Activated B cell treated with CpG ODN at 0.5 μM for 24 hours (primary cell): ENCODE results near the gene CSMD2. TPM values are rescaled to one million over a fixed set of nuclear protein-coding genes. Genes with fewer than 3 reads are reported as not detected.

Experiments
- ATAC-seq: fragments of 200-7000 bp; cut with Tn5 transposase; one replicate; pipeline ENCODE4 v1.10.0; 2021; ENCODE audit warnings: low read depth, mild to moderate bottlenecking, moderate library complexity
- CTCF ChIA-PET: fragments of 350-600 bp; sonication (Branson Sonifier 250); formaldehyde crosslinking; loops from one replicate; lab custom pipeline; 2021; ENCODE audit warnings: antibody characterized with exemption; lab: Charles Lee
- POLR2A ChIA-PET: fragments of 350-600 bp; sonication (Branson Sonifier 250); formaldehyde crosslinking; loops from one replicate; lab custom pipeline; 2021; ENCODE audit warnings: antibody characterized with exemption; lab: Charles Lee
- DNase-seq: peaks from one replicate; pipeline ENCODE4 v3.0.0; 2022
- H3K27ac Mint-ChIP-seq: one replicate; pipeline ENCODE4 v1.8.0; 2020; ENCODE audit warnings: mixed read lengths
- H3K27me3 Mint-ChIP-seq: one replicate; pipeline ENCODE4 v1.8.0; 2021; ENCODE audit warnings: mixed read lengths
- H3K36me3 Mint-ChIP-seq: one replicate; pipeline ENCODE4 v1.8.0; 2021; ENCODE audit warnings: low read depth, mixed read lengths
- H3K4me1 Mint-ChIP-seq: one replicate; pipeline ENCODE4 v1.8.0; 2021; ENCODE audit warnings: mixed read lengths
- H3K4me3 Mint-ChIP-seq: one replicate; pipeline ENCODE4 v1.8.0; 2020; ENCODE audit warnings: mild to moderate bottlenecking, mixed read lengths
- H3K9me3 Mint-ChIP-seq: one replicate; pipeline ENCODE4 v1.8.0; 2020; ENCODE audit warnings: mixed read lengths
- intact Hi-C: fragments of 100-400 bp; cut with micrococcal nuclease; formaldehyde crosslinking; loops from one replicate; pipeline ENCODE4 v1.15.1; 2024
- total RNA-seq: library from RNA; stranded (reverse); gene quantifications from 2 replicates; pipeline ENCODE4 v1.2.3, GENCODE V29; 2022
- TF ChIP-seq, protein P1 (sequence below): fragments of 200-600 bp; IDR thresholded peaks from one replicate; pipeline ENCODE4 v1.8.0; 2022; ENCODE audit warnings: antibody characterized with exemption, mild to moderate bottlenecking

Gene CSMD2
- total RNA-seq, 1 donor from 2014 or later = not detected

DNA sequence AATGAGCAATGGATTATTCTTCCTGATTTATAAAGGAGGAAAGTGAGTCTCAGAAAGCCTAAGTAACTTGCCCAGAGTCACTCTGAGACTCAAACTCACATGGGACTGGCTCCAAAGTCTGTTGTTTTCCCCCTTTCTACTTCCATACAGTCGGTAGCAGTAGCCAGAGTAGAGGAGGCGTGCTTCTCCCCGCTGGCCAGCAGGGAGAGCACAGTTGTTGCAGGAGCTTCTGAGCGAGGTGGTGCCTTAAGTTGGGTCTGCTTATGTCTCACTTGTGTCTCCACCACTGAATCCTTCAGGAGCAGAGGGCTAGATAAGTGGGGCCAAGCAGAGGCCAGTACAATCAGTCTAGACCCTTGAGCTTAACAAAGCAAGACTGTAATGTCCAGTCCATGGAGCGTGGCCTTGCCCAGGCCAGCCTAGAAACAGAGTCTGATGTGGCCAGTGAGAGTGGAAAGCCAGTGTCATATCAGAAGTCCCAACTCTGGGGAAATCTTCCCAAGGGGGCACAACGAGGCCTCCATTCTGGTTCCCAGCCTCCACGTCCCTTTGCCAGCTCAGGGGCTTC, 510.7 kb downstream of the CSMD2 start:
- POLR2A ChIA-PET = no interaction called here
- no peak for DNase-seq
- no peaks in the 10 kb centered on the region for H3K9me3 Mint-ChIP-seq
- CTCF ChIA-PET = interaction anchor here (1.7 kb wide), 1 partner anchor 22 kb away, joined by 5 read pairs; no protein-coding TSS in a partner anchor
- TF ChIP-seq, protein P1, sequence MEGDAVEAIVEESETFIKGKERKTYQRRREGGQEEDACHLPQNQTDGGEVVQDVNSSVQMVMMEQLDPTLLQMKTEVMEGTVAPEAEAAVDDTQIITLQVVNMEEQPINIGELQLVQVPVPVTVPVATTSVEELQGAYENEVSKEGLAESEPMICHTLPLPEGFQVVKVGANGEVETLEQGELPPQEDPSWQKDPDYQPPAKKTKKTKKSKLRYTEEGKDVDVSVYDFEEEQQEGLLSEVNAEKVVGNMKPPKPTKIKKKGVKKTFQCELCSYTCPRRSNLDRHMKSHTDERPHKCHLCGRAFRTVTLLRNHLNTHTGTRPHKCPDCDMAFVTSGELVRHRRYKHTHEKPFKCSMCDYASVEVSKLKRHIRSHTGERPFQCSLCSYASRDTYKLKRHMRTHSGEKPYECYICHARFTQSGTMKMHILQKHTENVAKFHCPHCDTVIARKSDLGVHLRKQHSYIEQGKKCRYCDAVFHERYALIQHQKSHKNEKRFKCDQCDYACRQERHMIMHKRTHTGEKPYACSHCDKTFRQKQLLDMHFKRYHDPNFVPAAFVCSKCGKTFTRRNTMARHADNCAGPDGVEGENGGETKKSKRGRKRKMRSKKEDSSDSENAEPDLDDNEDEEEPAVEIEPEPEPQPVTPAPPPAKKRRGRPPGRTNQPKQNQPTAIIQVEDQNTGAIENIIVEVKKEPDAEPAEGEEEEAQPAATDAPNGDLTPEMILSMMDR = no peak
- no peaks in the 10 kb centered on the region for H3K4me1 Mint-ChIP-seq
- H3K4me3 Mint-ChIP-seq = no peak overlapping the region
- no peaks in the 10 kb centered on the region for H3K36me3 Mint-ChIP-seq
- H3K27ac Mint-ChIP-seq = no peak overlapping the region
- peaks cover 3% of the 10 kb centered on the region for H3K27me3 Mint-ChIP-seq
- intact Hi-C loops = no loop called here
- ATAC-seq = no peak

DNA sequence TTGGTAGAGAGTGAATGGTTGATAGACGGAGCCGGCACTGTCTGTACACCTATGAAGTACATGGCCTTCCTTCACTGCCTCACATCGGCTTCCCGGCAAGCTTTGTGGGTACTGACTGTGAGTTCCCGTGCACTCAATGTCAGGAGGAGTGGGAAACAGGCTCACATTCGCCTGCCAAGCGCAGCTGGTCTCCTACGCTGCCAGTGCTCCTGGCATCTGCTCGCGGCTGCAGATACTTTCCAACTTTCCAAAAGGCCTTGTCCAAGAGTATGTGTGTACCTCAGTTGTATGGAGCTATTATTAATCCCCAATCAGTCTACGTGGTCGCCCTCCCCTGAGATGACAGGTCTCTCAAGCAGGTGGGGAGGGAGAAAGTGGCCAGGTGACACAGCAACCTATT, 511.8 kb downstream of the CSMD2 start:
- ATAC-seq = no peak
- Mint-ChIP-seq H3K27me3 (peaks cover 3% of the 10 kb centered on the region), H3K9me3 (no peaks in the 10 kb centered on the region), H3K4me1 (no peaks in the 10 kb centered on the region), H3K4me3 (no peak overlapping the region), H3K27ac (no peak overlapping the region), H3K36me3 (no peaks in the 10 kb centered on the region)
- intact Hi-C loops = no loop called here
- CTCF ChIA-PET = interaction anchor here (1.2 kb wide), 1 partner anchor 20 kb away, joined by 3 read pairs; no protein-coding TSS in a partner anchor
- TF ChIP-seq, protein P1 = no peak
- no peak for DNase-seq
- POLR2A ChIA-PET = no interaction called here

DNA sequence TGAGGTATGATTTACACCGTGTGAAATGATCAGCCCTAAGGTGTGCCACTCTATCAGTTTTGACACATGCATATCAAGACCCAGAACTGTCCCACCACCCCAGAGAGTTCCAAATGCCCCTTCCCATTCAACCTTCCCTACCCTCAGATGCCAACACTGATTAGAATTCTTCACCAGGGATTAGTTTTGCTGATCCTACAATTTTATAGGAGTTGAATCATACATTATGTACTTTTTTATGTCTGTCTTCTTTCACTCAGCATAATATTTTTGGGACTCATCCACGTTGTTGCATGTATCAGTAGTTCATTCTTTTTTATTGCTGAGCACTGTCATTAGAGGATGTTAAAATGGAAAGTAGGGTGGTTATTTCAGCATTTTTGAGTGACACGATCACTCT, 514.3 kb downstream of the CSMD2 start:
- ATAC-seq (no peak), DNase-seq (no peak)
- Mint-ChIP-seq H3K36me3 (no peaks in the 10 kb centered on the region), H3K9me3 (no peaks in the 10 kb centered on the region), H3K4me3 (no peak overlapping the region), H3K4me1 (no peaks in the 10 kb centered on the region), H3K27me3 (peaks cover 3% of the 10 kb centered on the region), H3K27ac (no peak overlapping the region)
- TF ChIP-seq, protein P1 = no peak
- ChIA-PET POLR2A (no interaction called here), CTCF (no interaction called here)
- intact Hi-C loops = no loop called here

DNA sequence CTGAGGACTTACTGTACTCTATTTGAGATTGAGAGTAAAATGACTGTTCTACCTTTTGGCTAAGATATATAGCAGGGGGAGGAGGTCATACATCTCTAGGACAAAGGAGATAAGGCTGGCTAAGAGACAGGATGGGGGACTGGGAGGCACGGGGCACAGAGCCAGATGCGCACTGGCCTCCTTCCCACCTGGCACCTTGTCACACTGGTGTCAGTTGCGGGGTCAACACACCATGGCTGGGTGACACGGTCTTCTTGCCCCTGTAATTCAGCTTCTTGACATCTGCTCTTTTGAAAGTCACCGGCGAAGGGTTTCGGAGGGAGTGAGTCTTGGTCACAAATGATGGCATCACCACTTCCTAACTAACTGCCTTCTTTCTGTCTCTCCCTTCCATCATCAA, 515.3 kb downstream of the CSMD2 start:
- H3K4me3 Mint-ChIP-seq = no peak overlapping the region

DNA sequence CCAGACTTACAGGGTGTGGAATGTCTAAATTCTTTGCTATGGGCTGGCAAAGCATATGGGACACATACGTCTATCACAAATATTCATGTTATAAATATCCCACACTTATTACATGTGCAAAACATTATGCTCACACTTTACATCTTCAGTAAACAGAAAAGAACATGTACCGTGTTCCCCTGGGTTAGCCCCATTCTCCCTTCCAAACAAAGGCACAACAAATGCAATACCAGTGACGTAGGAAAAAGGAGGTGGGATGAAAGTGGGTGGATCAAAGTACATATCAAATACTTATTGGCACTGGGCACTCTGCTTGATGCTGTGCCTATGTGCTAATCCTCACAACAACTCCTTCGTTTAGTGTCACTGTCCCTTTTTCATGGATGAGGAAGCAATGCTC, 521.8 kb downstream of the CSMD2 start:
- intact Hi-C loops = no loop called here
- Mint-ChIP-seq H3K4me3 (no peak overlapping the region), H3K27ac (no peak overlapping the region), H3K4me1 (no peaks in the 10 kb centered on the region), H3K9me3 (no peaks in the 10 kb centered on the region), H3K27me3 (peaks cover 20% of the 10 kb centered on the region), H3K36me3 (no peaks in the 10 kb centered on the region)
- TF ChIP-seq, protein P1 = no peak
- ChIA-PET POLR2A (no interaction called here), CTCF (no interaction called here)
- no peak for DNase-seq
- no peak for ATAC-seq

More for the DNA sequence above, 515.3 kb downstream of the CSMD2 start:
- CTCF ChIA-PET = no interaction called here
- ATAC-seq = no peak
- Mint-ChIP-seq H3K27ac (no peak overlapping the region), H3K9me3 (no peaks in the 10 kb centered on the region), H3K4me1 (no peaks in the 10 kb centered on the region), H3K27me3 (peaks cover 3% of the 10 kb centered on the region), H3K36me3 (no peaks in the 10 kb centered on the region)
- intact Hi-C loops = no loop called here
- POLR2A ChIA-PET = no interaction called here
- TF ChIP-seq, protein P1 = no peak
- no peak for DNase-seq
